Body of pancreas (tissue), 4 donors: ENCODE data around the gene CXXC5.

Experiments used
- POLR2A ChIP-seq, 3 donors: fragments of 450-650 bp; IDR thresholded peaks; one replicate each; pipeline ENCODE4 v1.6.1; 2016; ENCODE audit warnings: antibody characterized with exemption in 3 of 3, mild to moderate bottlenecking in 2 of 3
- TF ChIP-seq, protein P1 (sequence below), 7 experiments: fragments of 450-650 bp in 4 of 7; fragments of 200-600 bp in 3 of 7; sonication (generic) in 3 of 7; IDR thresholded peaks; one replicate each; pipeline ENCODE4 v1.5.1; 2016 to 2019; ENCODE audit warnings: antibody characterized with exemption in 7 of 7

DNA sequence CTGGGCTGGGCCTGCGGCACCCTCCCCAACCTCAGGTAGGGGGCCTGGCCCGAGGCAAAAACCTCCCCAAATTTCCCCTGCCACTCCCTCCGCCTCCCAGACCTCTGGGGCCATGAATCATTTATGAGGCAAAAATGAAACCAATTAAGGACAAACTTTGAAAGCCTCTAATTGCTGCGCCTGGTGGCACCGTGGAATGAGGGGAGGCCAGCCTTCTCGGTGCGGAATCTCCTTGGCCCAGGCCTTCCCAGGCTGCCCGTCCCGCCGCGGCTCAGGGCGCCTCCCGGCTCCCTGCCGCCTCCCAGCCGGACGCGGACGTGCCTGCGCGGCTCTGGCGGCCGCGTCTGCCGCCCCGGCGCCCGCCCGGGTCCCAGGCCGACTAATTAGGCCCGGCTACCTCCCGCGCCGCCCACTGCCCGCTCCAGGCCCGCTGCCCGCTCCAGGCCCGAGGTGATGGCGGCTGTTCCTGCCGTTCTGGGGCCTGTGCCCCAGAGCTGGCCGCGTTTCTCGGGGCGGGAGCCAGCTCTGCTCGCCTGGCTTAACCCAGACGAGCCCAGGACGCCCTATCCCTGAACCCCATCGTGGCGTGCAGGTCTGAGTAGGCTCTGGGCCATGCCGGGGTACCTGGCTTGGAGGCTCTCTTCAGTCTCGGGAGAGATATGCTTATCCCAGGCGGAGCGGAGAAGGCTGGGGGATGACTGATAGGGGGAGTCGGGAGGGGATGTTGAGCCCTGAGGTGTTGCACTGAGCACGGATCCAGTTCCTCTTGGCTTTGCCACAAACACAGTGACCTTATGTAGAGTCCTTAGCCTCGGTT, 20.1 kb downstream of the CXXC5 start:
- TF ChIP-seq, protein P1, sequence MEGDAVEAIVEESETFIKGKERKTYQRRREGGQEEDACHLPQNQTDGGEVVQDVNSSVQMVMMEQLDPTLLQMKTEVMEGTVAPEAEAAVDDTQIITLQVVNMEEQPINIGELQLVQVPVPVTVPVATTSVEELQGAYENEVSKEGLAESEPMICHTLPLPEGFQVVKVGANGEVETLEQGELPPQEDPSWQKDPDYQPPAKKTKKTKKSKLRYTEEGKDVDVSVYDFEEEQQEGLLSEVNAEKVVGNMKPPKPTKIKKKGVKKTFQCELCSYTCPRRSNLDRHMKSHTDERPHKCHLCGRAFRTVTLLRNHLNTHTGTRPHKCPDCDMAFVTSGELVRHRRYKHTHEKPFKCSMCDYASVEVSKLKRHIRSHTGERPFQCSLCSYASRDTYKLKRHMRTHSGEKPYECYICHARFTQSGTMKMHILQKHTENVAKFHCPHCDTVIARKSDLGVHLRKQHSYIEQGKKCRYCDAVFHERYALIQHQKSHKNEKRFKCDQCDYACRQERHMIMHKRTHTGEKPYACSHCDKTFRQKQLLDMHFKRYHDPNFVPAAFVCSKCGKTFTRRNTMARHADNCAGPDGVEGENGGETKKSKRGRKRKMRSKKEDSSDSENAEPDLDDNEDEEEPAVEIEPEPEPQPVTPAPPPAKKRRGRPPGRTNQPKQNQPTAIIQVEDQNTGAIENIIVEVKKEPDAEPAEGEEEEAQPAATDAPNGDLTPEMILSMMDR (IDR thresholded peaks at IDR 0.05): no peak
- peak in 2 of 3 donors; percentile 8 to 28 for TF ChIP-seq POLR2A (IDR thresholded peaks at IDR 0.05)
